BE2C (cell line): ENCODE measurements around the gene VCAN.

ENCODE experiments used
- DNase-seq: peaks from one replicate; pipeline ENCODE4 v3.0.0-alpha.2; 2020
- H3K27me3 ChIP-seq: fragments of 250-450 bp; sonication (Bioruptor Pico); 2 replicates; pipeline ENCODE4 v1.5.1; 2020; ENCODE audit warnings: mild to moderate bottlenecking
- H3K36me3 ChIP-seq: fragments of 250-450 bp; sonication (Bioruptor Pico); 2 replicates; pipeline ENCODE4 v1.5.1; 2020; ENCODE audit warnings: mild to moderate bottlenecking
- H3K4me1 ChIP-seq: fragments of 250-450 bp; sonication (Bioruptor Pico); 2 replicates; pipeline ENCODE4 v1.5.1; 2020
- H3K4me3 ChIP-seq: 2 replicates; pipeline ENCODE4 v1.5.1; 2011; ENCODE audit warnings: low read depth, low read length
- H3K9me3 ChIP-seq: fragments of 250-450 bp; sonication (Bioruptor Pico); 2 replicates; pipeline ENCODE4 v1.5.1; 2020
- CTCF ChIP-seq: IDR thresholded peaks from 2 replicates; pipeline ENCODE4 v1.5.1; 2012; ENCODE audit warnings: mild to moderate bottlenecking, low read depth, low read length

VCAN gene

GRCh38 chr5:83608122-83608521 lies 136.6 kb downstream of the VCAN start:
- Histone ChIP-seq H3K36me3 (no peaks in the 10 kb centered on the region), H3K27me3 (no peaks in the 10 kb centered on the region), H3K9me3 (no peaks in the 10 kb centered on the region), H3K4me1 (no peaks in the 10 kb centered on the region), H3K4me3 (no peak overlapping the region)
- peak; percentile 63 for DNase-seq
- peak; percentile 81 for TF ChIP-seq CTCF

- DNase-seq: no peak
- H3K27me3 ChIP-seq: no peaks in the 10 kb centered on the region
- no peak overlapping the region for H3K4me3 ChIP-seq
- no peak for TF ChIP-seq CTCF
- no peaks in the 10 kb centered on the region for H3K9me3 ChIP-seq
- no peaks in the 10 kb centered on the region for H3K4me1 ChIP-seq
- H3K36me3 ChIP-seq: no peaks in the 10 kb centered on the region
Measured at GRCh38 chr5:83614841-83615240, 143.3 kb downstream of the VCAN start.

- Histone ChIP-seq H3K9me3 (no peaks in the 10 kb centered on the region), H3K36me3 (no peaks in the 10 kb centered on the region)
- DNase-seq: no peak
Measured at GRCh38 chr5:83628360-83628759, 156.8 kb downstream of the VCAN start.

More at GRCh38 chr5:83628360-83628759, 156.8 kb downstream of the VCAN start:
- Histone ChIP-seq H3K4me1 (no peaks in the 10 kb centered on the region; the same call in none of the 2 replicates), H3K4me3 (no peak overlapping the region), H3K27me3 (no peaks in the 10 kb centered on the region; the same call in 1 of the 2 replicates)
- TF ChIP-seq CTCF: no peak
